ENCODE results near the gene CYP24A1. TPM values are rescaled to one million over a fixed set of nuclear protein-coding genes. Genes with fewer than 3 reads are reported as not detected.

CYP24A1 gene
- total and polyA plus RNA-seq, 2 of the 13 experiments (the other 11 are each of a cell fraction or from before 2014, with no cell fraction given): 9.4 to 32.7 TPM

Other genes starting within 250 kb of the CYP24A1 start
- gene BCAS1, start 103.4 kb downstream of the CYP24A1 start, total RNA-seq (2016; rRNA removed; fragmentation: Illumina TruSeq; extraction: Trizol): 0.67 and 0.91 TPM in 2 replicates
- 0.55 and 0.95 TPM in 2 replicates for gene BCAS1, start 103.4 kb downstream of the CYP24A1 start, polyA plus RNA-seq (2011; rRNA removed)
- gene PFDN4, start 34.1 kb upstream of the CYP24A1 start, total RNA-seq (2016; rRNA removed; fragmentation: Illumina TruSeq; extraction: Trizol): 227 and 299 TPM in 2 replicates
- gene PFDN4, start 34.1 kb upstream of the CYP24A1 start, polyA plus RNA-seq (2011; rRNA removed): 41.7 and 59.8 TPM in 2 replicates